Endothelial cell of umbilical vein (primary cell): Measurements from ENCODE around the gene CUBN. TPM values are rescaled to one million over a fixed set of nuclear protein-coding genes. Genes with fewer than 3 reads are reported as not detected.

Experiments used
- BruUV-seq: library from RNA; stranded (reverse); fragments of 400-500 nt; replicated peaks from 2 replicates; lab custom pipeline; 2021; lab: Mats Ljungman, UMichigan
- CTCF ChIA-PET: fragments of 300-600, 350-600 bp; sonication (Branson Sonifier 250); formaldehyde crosslinking; loops from one replicate; lab custom pipeline; 2021; ENCODE audit warnings: antibody characterized with exemption, inconsistent platforms; lab: Charles Lee
- POLR2A ChIA-PET: fragments of 300-600, 350-600 bp; sonication (Branson Sonifier 250); formaldehyde crosslinking; loops from one replicate; lab custom pipeline; 2021; ENCODE audit warnings: antibody characterized with exemption, inconsistent platforms; lab: Charles Lee
- DNase-seq: peaks from one replicate; pipeline ENCODE4 v3.0.0-alpha.2; 2011; ENCODE audit warnings: low read depth, low spot score
- FAIRE-seq: peaks from 2 replicates; lab custom pipeline; 2011; peaks lifted over from hg19 to GRCh38; lab: Jason Lieb, UNC
- H2AFZ ChIP-seq: 2 replicates; pipeline ENCODE4 v1.6.0; 2012; ENCODE audit warnings: low read depth, low read length, control low read depth, inconsistent platforms
- H3K27ac ChIP-seq: 2 replicates; pipeline ENCODE4 v1.5.1; 2011; ENCODE audit warnings: low read depth, mild to moderate bottlenecking, control low read depth, low read length, moderate library complexity; ENCODE audit not compliant: insufficient read depth
- H3K27me3 ChIP-seq, 2 experiments: 2 replicates each; pipeline versions ENCODE4 v1.6.0 to v1.6.1; 2011; ENCODE audit warnings: low read length in 2 of 2, mixed read lengths in 1 of 2; ENCODE audit not compliant: control insufficient read depth in 2 of 2, insufficient read depth in 2 of 2
- H3K36me3 ChIP-seq, 2 experiments: 2 replicates in 1 of 2; 3 replicates in 1 of 2; pipeline ENCODE4 v1.5.1; 2011; ENCODE audit warnings: low read length in 2 of 2, mild to moderate bottlenecking in 1 of 2, moderate library complexity in 1 of 2; ENCODE audit not compliant: control insufficient read depth in 2 of 2, insufficient read depth in 2 of 2; ENCODE audit errors: extremely low read depth in 1 of 2
- H3K4me1 ChIP-seq: 3 replicates; pipeline ENCODE4 v1.5.1; 2011; ENCODE audit warnings: mild to moderate bottlenecking, low read length; ENCODE audit not compliant: control insufficient read depth, insufficient read depth; ENCODE audit errors: extremely low read depth
- H3K4me2 ChIP-seq: 2 replicates; pipeline ENCODE4 v1.6.1; 2011; ENCODE audit warnings: low read length, control low read depth, mixed read lengths; ENCODE audit not compliant: insufficient read depth
- H3K4me3 ChIP-seq, 3 experiments: fragments of 200-600 bp in 1 of 3; sonication (generic), shearing (Covaris generic) in 1 of 3; replicated peaks in 1 of 3; 2 replicates each; pipeline ENCODE4 v1.5.1; 2011 to 2016; ENCODE audit warnings: control low read depth in 3 of 3, low read length in 3 of 3, mild to moderate bottlenecking in 2 of 3, inconsistent platforms in 1 of 3, low read depth in 1 of 3, moderate library complexity in 1 of 3; ENCODE audit not compliant: insufficient read depth in 1 of 3
- H3K79me2 ChIP-seq: 2 replicates; pipeline ENCODE4 v1.6.0; 2012; ENCODE audit warnings: low read length, inconsistent platforms; ENCODE audit not compliant: control insufficient read depth, insufficient read depth
- H3K9ac ChIP-seq: replicated peaks from 2 replicates; pipeline ENCODE3; 2011; ENCODE audit warnings: low read length, control low read depth; ENCODE audit not compliant: insufficient read depth; ENCODE audit errors: extremely low read depth
- H3K9me1 ChIP-seq: replicated peaks from 3 replicates; pipeline ENCODE4 v1.6.0; 2011; ENCODE audit warnings: mild to moderate bottlenecking, low read length; ENCODE audit not compliant: control insufficient read depth, insufficient read depth; ENCODE audit errors: extremely low read depth
- H3K9me3 ChIP-seq: replicated peaks from 2 replicates; pipeline ENCODE4 v1.5.1; 2012; ENCODE audit warnings: low read length, inconsistent platforms; ENCODE audit not compliant: control insufficient read depth, insufficient read depth
- H4K20me1 ChIP-seq: replicated peaks from 2 replicates; pipeline ENCODE3; 2011; ENCODE audit warnings: mild to moderate bottlenecking, low read length; ENCODE audit not compliant: control insufficient read depth, insufficient read depth; ENCODE audit errors: extremely low read depth
- CTCF ChIP-seq, 2 donors: IDR thresholded peaks; 1 replicate in 1 of 2; 2 replicates in 1 of 2; pipeline ENCODE4 v1.5.1; 2011; ENCODE audit warnings: low read length in 2 of 2, mild to moderate bottlenecking in 2 of 2, moderate library complexity in 2 of 2, control low read depth in 1 of 2, inconsistent platforms in 1 of 2, low read depth in 1 of 2; ENCODE audit not compliant: insufficient read depth in 1 of 2; ENCODE audit errors: extremely low read depth in 1 of 2
- EZH2 ChIP-seq: IDR thresholded peaks from 2 replicates; pipeline ENCODE4 v1.6.1; 2012; ENCODE audit warnings: borderline replicate concordance, low read depth, mild to moderate bottlenecking, moderate library complexity, low read length, inconsistent platforms; ENCODE audit not compliant: severe bottlenecking
- FOS ChIP-seq: IDR thresholded peaks from 2 replicates; pipeline ENCODE4 v1.6.1; 2011; ENCODE audit warnings: mild to moderate bottlenecking, low read length, moderate library complexity, borderline replicate concordance; ENCODE audit not compliant: insufficient read depth
- GATA2 ChIP-seq: IDR thresholded peaks from 2 replicates; pipeline ENCODE4 v1.7.0; 2011; ENCODE audit warnings: low read depth, mild to moderate bottlenecking, moderate library complexity, mixed read lengths, low read length; ENCODE audit not compliant: insufficient read length, insufficient read depth
- JUN ChIP-seq: IDR thresholded peaks from 2 replicates; pipeline ENCODE4 v1.6.1; 2011; ENCODE audit warnings: borderline replicate concordance, low read depth; ENCODE audit not compliant: insufficient read length, insufficient read depth
- MAX ChIP-seq: IDR thresholded peaks from 2 replicates; pipeline ENCODE4 v1.6.1; 2011; ENCODE audit not compliant: insufficient read depth, insufficient read length
- MYC ChIP-seq: IDR thresholded peaks from one replicate; pipeline ENCODE4 v1.6.1; 2011; ENCODE audit warnings: mild to moderate bottlenecking, low read depth, low read length
- POLR2A ChIP-seq: IDR thresholded peaks from 2 replicates; pipeline ENCODE4 v1.6.1; 2012; ENCODE audit warnings: low read depth, mild to moderate bottlenecking, control low read depth, low read length
- POLR2AphosphoS5 ChIP-seq: IDR thresholded peaks from 2 replicates; pipeline ENCODE4 v1.6.1; 2012; ENCODE audit warnings: low read depth, mild to moderate bottlenecking, control low read depth, low read length, moderate library complexity; ENCODE audit not compliant: insufficient read depth
- dilution Hi-C: fragments of 300-500 bp; cut with MboI; formaldehyde crosslinking; loops from one replicate; pipeline ENCODE4 v1.15.0; 2019; ENCODE audit warnings: low sequenced_read_pairs; ENCODE audit not compliant: extremely low pct_ligation_motif_present
- intact Hi-C: fragments of 100-400 bp; cut with micrococcal nuclease; formaldehyde crosslinking; loops from one replicate; pipeline ENCODE4 v1.10.0; 2022
- polyA plus RNA-seq, 4 experiments: library from polyadenylated mRNA; depleted of rRNA in 3 of 4; stranded (reverse) in 3 of 4; unstranded in 1 of 4; fragments of >200 nt; gene quantifications; 2 replicates each; pipeline versions ENCODE4 v1.2.1 to v1.2.3, GENCODE V29; 2011 to 2012; ENCODE audit warnings: missing spikeins in 1 of 4
- total RNA-seq: library from RNA; stranded (reverse); gene quantifications from 2 replicates; pipeline ENCODE4 v1.2.3, GENCODE V29; 2021

CUBN gene
- total and polyA plus RNA-seq, 2 donors (not counting 3 experiments of a cell fraction or from before 2014, with no cell fraction given): 2.7 to 4.6 TPM

- CTCF ChIA-PET: interaction anchor here (0.8 to 2.7 kb wide), 10 partner anchors 10 to 264 kb away, joined by 3 to 11 read pairs (median 4); no protein-coding TSS in a partner anchor
- Histone ChIP-seq H3K79me2 (no peaks in the 10 kb centered on the region), H3K4me2 (peak overlapping the region; percentile 1), H3K9me3 (no peaks in the 10 kb centered on the region), H3K27me3 (no peaks in the 10 kb centered on the region), H3K36me3 (no peaks in the 10 kb centered on the region), H3K9ac (peak overlapping the region; percentile 42), H4K20me1 (no peaks in the 10 kb centered on the region), H3K4me3 (no peak overlapping the region), H3K4me1 (peaks cover 40% of the 10 kb centered on the region), H3K27ac (peak overlapping the region; percentile 98), H3K9me1 (no peaks in the 10 kb centered on the region), H2AFZ (no peak overlapping the region)
- FAIRE-seq (peak; percentile 90), DNase-seq (peak; percentile 91)
- POLR2A ChIA-PET: no interaction called here
- dilution Hi-C loops: no loop called here
- peak; percentile 73 for TF ChIP-seq JUN
- TF ChIP-seq POLR2A: peak; percentile 44
- no peak for TF ChIP-seq MYC
- TF ChIP-seq POLR2AphosphoS5: peak; percentile 44
- peak; percentile 61 for TF ChIP-seq FOS
- intact Hi-C loops: loop anchor here (1.0 kb wide), 2 partner anchors 12 to 113 kb away; no protein-coding TSS in a partner anchor
- no TSS peak for BruUV-seq
These were observed 163.7 kb downstream of the CUBN start for GRCh38 chr10:16965740-16966447.

GRCh38 chr10:16965344-16965616 is 164.3 kb downstream of the CUBN start:
- intact Hi-C loops: no loop called here
- H3K4me1 ChIP-seq: peaks cover 40% of the 10 kb centered on the region
- dilution Hi-C loops: no loop called here
- no peak overlapping the region for H3K9ac ChIP-seq
- no peak overlapping the region for H3K4me2 ChIP-seq
- no TSS peak for BruUV-seq
- H3K27me3 ChIP-seq: no peaks in the 10 kb centered on the region
- H3K4me3 ChIP-seq: no peak overlapping the region
- DNase-seq: no peak
- ChIA-PET POLR2A (no interaction called here), CTCF (interaction anchor here (1.2 to 2.7 kb wide), 6 partner anchors 9 to 265 kb away, joined by 3 to 11 read pairs (median 5); no protein-coding TSS in a partner anchor)
- FAIRE-seq: no peak
- no peaks in the 10 kb centered on the region for H3K9me1 ChIP-seq
- H3K27ac ChIP-seq: no peak overlapping the region
- H3K79me2 ChIP-seq: no peaks in the 10 kb centered on the region
- no peak overlapping the region for H2AFZ ChIP-seq
- no peaks in the 10 kb centered on the region for H3K36me3 ChIP-seq
- no peaks in the 10 kb centered on the region for H3K9me3 ChIP-seq
- no peak for TF ChIP-seq GATA2
- TF ChIP-seq CTCF (IDR thresholded peaks at IDR 0.05; ENCODE audit: extremely low read depth in 1 of 2, insufficient read depth in 1 of 2, low read depth in 1 of 2, low read length in 2 of 2): no peak
- no peak for TF ChIP-seq JUN
- no peak for TF ChIP-seq FOS
- no peak for TF ChIP-seq MYC
- no peak for TF ChIP-seq EZH2
- no peak for TF ChIP-seq POLR2AphosphoS5
- no peak for TF ChIP-seq POLR2A
- no peak for TF ChIP-seq MAX
- no peaks in the 10 kb centered on the region for H4K20me1 ChIP-seq
